ENCODE measurements around the gene VTI1B.

DNA sequence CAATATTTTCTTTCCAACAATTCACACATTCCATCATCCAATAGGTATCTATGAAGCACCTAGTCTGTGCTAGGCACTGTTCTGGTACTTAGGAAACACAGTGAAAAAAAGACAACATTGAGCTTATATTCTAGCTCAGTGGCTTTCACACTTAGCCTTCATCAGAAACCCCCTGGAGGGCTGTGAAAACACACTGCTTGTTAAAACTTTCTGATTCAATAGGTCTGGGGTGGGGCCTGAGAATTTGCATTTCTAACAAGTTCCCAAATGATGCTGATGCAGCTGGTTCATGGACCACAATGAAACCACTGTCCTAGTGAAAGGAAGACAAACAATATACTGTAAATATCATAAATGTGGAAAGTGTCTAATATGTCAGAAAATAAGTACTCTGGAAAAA, 5.9 kb downstream of the VTI1B start:
- TF ChIP-seq POLR2A (IDR thresholded peaks at IDR 0.05; ENCODE audit: extremely low read depth, insufficient read length) (no peak), MYC (IDR thresholded peaks at IDR 0.05; ENCODE audit: low read depth, low read length) (no peak)
- TF ChIP-seq, protein P1, sequence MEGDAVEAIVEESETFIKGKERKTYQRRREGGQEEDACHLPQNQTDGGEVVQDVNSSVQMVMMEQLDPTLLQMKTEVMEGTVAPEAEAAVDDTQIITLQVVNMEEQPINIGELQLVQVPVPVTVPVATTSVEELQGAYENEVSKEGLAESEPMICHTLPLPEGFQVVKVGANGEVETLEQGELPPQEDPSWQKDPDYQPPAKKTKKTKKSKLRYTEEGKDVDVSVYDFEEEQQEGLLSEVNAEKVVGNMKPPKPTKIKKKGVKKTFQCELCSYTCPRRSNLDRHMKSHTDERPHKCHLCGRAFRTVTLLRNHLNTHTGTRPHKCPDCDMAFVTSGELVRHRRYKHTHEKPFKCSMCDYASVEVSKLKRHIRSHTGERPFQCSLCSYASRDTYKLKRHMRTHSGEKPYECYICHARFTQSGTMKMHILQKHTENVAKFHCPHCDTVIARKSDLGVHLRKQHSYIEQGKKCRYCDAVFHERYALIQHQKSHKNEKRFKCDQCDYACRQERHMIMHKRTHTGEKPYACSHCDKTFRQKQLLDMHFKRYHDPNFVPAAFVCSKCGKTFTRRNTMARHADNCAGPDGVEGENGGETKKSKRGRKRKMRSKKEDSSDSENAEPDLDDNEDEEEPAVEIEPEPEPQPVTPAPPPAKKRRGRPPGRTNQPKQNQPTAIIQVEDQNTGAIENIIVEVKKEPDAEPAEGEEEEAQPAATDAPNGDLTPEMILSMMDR (IDR thresholded peaks at IDR 0.05; ENCODE audit: low read depth, low read length), result no peak
- TF ChIP-seq, protein P2, sequence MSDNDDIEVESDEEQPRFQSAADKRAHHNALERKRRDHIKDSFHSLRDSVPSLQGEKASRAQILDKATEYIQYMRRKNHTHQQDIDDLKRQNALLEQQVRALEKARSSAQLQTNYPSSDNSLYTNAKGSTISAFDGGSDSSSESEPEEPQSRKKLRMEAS (IDR thresholded peaks at IDR 0.05; ENCODE audit: low read depth, low read length), result no peak
